Adipose tissue (tissue), 3 donors: Measurements from ENCODE around the gene PPFIA1. TPM values are rescaled to one million over a fixed set of nuclear protein-coding genes. Genes with fewer than 3 reads are reported as not detected.

Experiments
- H3K27ac ChIP-seq: one replicate; pipeline ENCODE4 v1.5.1; 2013; ENCODE audit warnings: low read depth, low read length
- WGBS, 3 donors: extraction: QIAGEN DNeasy Blood & Tissue Kit; methylation state at CpG; one replicate each; pipeline ENCODE4 v1.1.7; 2013; 5-methylcytosine and 5-hydroxymethylcytosine counted together
- polyA plus RNA-seq, 3 donors: library from polyadenylated mRNA; stranded (reverse); fragments of 200-250 nt; gene quantifications; one replicate each; pipeline ENCODE4 v1.2.3, GENCODE V29; 2013
- donor health status: healthy with polysubstance abuse.
- donor health status: Bipolar disorder and iron deficiency.
- donor health status: healthy.

Gene PPFIA1
- 10 to 100 TPM in 2 of 3 donors, 1 to 10 TPM in 1; 8.0 to 27.2 (median 25.0) TPM for polyA plus RNA-seq

DNA sequence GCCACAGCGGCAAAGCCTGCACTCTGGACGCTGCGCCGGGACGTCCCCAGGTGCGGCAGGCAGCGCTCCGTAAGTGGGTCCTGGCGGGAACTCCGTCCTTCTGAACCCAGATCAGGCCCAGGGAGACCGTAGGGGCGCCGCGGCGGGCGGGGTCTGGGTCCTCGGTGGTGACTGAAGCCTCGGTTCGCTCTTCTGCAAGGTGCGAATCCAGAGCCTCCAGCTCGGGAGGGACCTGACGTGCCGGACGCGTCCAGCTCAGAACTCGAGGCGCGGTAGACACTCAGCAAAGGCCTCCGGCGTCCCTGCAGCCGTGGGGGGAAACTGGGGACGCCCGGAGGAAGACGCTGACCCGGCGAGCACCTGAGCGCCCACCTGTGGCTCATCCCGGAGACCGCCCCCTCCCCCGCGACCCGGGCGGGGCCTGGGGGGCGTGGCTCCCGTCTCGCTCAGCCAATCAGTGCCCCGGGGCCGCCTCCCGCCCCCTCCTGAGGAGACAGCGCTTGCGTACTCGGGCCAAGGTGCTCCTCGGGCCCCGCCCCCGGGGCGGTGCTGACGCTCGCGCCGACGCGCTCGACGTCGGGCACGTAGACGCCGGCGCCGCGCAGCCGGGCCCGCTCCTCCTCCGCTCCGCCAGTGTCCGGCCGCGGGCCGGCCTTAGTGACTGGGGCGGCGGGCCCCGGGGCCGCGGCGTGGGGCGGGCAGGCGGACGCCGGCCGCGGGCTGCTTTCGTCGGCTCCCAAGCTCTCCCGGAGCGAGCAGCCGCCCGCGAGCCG is at the start of gene PPFIA1:
PPFIA1 (plus strand) TSS at position 587 of the 773 bp plus-strand sequence. CDS start 1,483 bp downstream, outside the sequence.
- 0 to 1% (median 1%) methylated on average over 46 to 99 of the region's 99 CpGs for WGBS, 3 donors

DNA sequence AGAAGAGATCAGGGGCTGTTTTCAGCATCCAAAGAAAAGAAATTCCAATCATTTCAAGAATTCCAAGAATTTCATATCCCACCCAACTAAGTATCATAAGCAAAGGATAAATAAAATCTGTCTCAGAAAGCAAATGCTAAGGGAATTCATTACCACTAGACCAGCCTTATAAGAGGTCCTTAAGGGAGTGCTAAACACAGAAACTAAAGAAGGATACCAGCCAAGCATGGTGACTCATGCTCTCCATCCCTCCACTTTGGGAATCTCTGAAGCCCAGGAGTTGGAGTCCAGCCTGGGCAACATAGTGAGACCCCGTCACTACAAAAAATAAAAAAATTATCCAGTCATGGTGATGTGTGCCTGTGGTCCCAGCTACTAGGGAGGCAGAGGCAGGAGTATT is 49.6 kb upstream of the PPFIA1 start:
- no peak overlapping the region for H3K27ac ChIP-seq
- 68 to 96% (median 79%) methylated on average over 1 of the region's 1 CpG for WGBS, 3 donors

More for the DNA sequence above, at the start of gene PPFIA1:
- no peak within 1 kb of the TSS for H3K27ac ChIP-seq

DNA sequence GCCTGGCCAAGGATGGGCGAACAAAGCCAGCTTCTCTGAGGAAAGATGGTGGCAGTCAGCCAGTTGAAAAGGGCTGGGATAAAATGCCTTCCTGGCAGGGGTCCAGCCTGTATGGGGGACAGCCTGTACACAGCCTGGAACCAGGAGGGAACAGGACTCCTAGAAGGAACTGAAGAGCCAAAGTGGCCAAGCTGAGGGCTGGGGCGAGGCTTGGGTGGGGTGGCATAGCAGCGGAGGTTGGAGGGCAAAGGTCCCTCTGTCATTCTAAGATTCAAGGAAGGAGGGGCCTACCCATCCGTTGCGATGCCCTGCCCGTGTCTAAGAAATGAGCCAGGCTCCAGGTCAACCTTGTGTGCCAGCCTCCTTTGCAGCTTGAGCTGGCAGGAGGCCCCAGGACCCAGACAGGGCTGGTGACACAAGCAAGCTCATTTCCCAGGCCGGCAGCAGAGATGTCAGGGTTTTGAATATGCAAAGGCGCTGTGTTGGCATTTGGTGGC is 44.8 kb upstream of the PPFIA1 start:
- no peak overlapping the region for H3K27ac ChIP-seq
- WGBS, 3 donors: 52 to 74% (median 67%) methylated on average over 8 of the region's 8 CpGs

DNA sequence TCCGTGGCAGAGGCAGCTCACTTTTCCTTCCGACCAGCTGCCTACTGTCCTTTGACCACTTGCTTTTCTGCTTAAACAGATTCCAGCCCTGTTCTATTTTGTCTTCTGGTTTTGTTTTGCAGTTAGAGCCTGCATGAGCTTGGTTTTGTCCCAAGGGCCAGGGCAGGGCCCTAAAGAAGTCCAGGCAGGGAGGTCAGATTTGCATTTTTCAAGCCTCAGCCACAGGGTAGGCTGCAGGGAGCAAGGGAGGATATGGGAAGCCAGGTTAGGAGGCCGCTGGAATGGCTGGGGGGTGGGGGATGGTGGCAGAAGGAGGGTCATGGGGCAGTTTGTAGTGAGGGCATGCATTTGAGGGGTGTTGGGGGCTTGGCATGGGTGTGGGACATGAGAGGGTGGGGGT is 44.3 kb upstream of the PPFIA1 start:
- no peak overlapping the region for H3K27ac ChIP-seq
- WGBS, 3 donors: 70 to 80% (median 79%) methylated on average over 3 of the region's 3 CpGs

DNA sequence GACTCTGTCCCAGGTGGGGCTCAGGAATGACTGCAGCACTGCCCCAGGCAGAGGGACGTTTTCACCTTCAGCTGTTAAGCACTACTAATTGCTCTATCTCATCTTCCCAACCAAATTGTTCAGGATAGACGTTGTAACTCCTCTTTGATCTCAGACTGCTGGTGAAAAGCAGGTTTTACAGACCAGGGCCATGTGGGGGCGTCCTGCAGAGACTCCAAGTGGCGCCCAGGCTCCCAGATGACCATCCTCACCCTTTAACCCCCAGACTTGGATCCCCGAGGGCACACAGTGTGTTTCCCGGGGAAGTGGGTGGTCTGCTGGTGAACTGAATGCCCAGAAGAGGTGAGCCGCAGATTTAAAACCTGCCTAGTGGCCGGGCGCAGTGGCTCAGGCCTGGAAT is 43.5 kb upstream of the PPFIA1 start:
- 48 to 63% (median 62%) methylated on average over 9 of the region's 9 CpGs for WGBS, 3 donors
- H3K27ac ChIP-seq: no peak overlapping the region

DNA sequence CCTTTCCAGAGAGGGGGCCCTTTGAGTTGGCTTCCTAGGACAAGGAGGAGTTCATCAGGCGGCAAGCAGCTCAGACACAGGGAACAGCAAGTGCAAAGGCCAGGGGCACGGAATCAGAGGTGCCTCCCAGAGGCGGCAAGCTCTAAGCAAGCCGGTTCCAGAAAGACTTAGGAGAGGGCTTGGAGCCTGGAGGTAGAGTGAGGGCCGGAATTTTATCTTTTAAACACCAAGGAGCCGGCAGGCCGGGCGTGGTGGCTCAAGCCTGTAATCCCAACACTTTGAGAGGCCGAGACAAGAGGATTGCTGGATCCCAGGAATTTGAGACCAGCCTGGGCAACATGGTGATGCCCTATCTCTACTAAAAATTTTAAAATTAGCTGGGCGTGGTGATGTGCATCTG is 40.8 kb upstream of the PPFIA1 start:
- 92 to 94% (median 92%) methylated on average over 10 of the region's 10 CpGs for WGBS, 3 donors
- H3K27ac ChIP-seq: no peak overlapping the region

DNA sequence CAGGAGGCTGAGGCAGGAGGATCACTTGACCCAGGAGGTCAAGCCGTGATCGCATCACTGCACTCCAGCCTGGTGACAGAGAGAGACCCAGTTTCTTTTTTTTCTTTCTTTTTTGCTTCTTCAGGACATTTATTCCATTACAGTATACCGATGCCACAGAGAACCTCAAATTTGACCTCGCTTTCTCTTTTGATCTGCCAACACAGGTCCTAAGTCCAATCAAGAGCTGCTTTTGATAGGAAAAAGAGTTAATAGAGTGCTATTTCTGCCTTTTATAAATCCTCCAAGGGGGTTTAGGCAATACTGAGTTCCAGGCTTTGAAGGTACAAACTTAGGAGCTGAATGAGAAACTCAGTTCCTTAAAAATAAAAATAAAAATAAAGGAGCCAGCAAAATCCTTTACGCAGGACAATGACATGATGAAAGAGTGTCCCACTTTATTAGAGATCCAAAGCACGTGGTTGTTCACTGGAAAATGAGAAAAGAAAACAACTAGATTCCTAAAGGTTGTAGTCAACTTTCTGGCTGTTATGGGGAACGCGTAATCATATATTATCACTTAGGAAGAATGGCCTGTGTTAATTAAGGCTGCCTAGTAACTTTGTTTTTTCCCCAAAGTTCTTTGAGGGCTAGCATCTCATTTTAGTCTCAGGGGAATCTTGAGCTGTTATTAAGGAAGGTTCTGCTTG is 40.2 kb upstream of the PPFIA1 start:
- WGBS, 3 donors: 83 to 86% (median 86%) methylated on average over 8 of the region's 8 CpGs
- H3K27ac ChIP-seq: no peak overlapping the region

DNA sequence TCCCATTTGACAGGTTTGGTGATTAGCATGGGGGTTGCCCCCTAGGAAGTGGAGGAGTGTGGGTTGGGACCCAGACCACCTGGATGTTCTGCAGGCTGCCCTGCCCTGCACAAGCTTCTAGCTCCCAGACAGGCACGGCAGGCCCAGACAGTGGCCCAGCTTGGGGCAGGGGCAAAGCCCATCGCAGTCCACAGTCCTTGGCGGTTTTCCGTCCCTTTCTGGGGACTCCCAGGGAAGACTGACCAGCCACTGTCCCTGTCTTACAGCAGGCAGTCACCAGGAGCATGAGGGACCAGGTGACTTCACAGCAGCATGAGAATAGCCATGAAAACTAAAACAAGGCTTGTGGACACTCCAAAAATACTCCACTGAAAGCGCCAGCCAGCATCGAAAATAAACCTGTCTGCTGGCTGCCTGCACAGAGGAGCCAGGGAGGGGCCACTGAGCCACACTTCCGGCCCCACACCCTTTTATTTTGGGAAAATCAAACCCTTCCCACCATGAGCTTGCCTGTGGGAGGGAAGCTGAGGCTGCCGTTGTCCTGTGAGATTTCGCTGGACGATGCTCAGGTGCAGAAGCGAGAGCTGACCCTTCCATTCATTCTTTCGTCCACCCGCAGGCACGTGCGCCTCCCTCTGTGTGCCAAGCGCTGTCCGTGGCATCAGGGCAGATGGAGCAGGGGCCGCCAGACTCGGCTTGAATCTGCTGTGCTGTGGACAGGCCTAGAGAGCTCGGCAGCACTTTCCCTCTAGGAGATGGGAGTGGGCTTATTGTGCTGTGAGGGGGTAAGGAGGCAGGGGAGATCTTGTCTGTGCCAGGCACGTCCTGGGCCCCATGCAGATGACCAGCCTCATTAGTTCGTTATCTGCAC is 39.4 kb upstream of the PPFIA1 start:
- 76 to 80% (median 79%) methylated on average over 22 of the region's 22 CpGs for WGBS, 3 donors
- no peak overlapping the region for H3K27ac ChIP-seq

DNA sequence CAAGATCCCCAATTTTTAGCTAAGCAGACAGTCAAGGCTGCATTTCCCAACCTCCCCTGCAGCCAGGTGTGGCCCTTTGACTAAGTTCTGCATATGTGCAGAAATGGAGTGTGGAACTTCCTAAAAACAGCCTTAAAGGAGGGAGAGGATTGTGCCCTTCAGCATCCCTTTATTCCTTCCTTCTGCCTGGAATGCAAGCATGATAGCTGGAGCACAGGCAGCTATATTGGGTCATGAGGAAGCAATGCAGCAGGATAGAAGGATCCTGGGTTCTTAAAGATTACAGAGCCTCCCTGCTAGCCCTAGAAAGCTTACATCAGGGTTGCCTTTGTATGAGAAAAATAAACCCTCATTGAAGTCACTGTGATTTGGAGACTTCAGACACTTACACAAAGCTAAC is 37.5 kb upstream of the PPFIA1 start:
- no peak overlapping the region for H3K27ac ChIP-seq

DNA sequence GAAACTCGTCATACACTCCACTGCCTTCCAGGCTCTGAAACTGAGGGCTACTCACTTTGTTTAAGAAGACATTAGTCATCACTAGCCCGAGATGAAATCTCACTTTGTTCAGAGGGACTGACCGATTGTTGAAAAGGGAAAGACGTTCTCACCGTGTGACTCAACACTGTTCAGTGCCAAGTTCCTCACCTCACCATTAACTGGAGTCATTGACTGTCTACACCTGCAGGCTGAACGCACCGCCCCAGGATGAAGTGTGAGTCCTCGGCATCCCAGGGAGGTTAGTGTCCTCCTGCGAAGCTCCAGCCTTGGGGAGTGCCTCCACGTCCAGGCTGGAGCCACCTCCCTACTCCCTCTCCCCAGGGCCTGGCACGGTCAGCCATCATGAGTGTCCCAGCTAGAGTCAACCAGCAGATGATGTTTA is 37.0 kb upstream of the PPFIA1 start:
- no peak overlapping the region for H3K27ac ChIP-seq
- 71 to 83% (median 77%) methylated on average over 11 of the region's 11 CpGs for WGBS, 3 donors

DNA sequence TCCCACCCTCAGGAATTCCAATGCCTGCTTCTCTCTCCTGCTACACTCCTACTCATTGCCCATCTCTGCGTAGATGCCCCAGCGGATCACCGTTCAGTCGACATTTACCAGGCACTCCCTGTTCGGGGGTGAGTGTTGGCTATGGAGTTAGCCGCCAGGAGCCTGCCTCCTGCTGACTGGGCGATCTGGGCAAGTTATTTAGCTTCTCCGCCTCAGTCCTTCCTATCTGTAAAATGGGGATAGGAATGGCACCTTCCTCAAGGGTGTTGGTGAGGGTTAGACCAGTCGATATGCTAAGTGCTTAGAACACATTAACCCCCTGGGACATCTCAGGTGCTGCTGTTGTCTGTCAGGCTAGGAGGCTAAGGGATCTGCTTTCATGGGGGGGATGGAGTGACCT is 36.5 kb upstream of the PPFIA1 start:
- 89 to 92% (median 92%) methylated on average over 9 of the region's 9 CpGs for WGBS, 3 donors
- H3K27ac ChIP-seq: no peak overlapping the region

DNA sequence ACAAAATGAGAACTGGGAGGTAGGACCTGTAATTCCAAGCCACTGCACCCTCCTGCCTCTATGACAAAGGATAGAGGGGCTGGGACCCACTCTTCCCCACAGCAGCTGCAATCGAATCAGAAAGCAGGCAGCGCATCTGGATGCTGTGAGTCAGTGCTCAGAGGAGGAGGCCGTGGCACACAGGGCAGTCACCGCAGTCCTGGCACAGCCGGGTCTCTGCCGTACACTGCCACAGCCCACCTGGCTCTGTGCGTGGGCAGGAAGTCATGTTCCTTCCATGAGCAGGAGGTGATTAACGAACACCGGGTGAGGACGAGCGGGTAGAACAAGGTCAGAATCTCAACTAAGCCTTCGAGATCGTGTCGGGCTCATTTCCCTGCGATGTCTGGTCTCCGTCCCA is 30.2 kb upstream of the PPFIA1 start:
- H3K27ac ChIP-seq: no peak overlapping the region
- WGBS, 3 donors: 62 to 69% (median 64%) methylated on average over 16 of the region's 16 CpGs

DNA sequence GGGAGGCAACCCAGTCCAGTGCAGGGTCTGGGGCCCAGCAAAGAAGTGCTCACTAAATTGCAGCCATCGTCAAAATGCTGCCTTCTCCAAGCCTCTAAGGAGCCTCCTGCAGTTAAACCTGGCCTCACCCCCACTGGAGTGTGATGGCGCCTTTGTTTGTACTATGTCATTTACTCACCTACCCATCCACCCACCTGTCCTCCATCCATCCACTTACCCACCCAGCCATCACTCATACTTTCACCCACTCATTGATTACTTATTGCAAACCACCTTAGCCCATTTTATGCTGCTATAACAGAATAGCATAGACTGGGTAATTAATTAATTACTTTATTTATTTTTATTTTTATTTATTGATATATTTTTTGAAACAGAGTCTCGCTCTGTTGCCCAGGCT is 28.8 kb upstream of the PPFIA1 start:
- WGBS, 3 donors: 85 to 86% (median 86%) methylated on average over 3 of the region's 3 CpGs
- no peak overlapping the region for H3K27ac ChIP-seq

DNA sequence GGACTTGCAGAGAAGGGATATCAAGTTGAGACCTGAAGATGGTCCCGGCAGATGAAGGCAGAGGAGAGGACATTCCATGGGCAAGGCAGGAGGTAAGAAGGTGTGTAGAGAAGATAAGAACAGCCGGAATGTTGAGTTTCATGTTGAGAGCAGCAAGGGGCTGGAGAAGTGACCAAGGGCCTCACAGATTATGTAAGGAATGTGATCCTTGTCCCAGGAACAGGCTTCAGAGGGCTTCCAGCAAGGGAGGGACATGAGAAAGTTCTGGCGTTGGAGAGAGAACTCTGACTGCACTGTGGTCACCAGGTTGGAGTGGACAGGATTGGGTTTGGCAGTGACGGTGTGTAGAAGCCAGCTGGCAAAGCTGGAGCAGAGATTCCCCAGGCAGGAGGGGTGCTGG is 27.6 kb upstream of the PPFIA1 start:
- 70 to 85% (median 83%) methylated on average over 4 of the region's 4 CpGs for WGBS, 3 donors
- H3K27ac ChIP-seq: no peak overlapping the region

DNA sequence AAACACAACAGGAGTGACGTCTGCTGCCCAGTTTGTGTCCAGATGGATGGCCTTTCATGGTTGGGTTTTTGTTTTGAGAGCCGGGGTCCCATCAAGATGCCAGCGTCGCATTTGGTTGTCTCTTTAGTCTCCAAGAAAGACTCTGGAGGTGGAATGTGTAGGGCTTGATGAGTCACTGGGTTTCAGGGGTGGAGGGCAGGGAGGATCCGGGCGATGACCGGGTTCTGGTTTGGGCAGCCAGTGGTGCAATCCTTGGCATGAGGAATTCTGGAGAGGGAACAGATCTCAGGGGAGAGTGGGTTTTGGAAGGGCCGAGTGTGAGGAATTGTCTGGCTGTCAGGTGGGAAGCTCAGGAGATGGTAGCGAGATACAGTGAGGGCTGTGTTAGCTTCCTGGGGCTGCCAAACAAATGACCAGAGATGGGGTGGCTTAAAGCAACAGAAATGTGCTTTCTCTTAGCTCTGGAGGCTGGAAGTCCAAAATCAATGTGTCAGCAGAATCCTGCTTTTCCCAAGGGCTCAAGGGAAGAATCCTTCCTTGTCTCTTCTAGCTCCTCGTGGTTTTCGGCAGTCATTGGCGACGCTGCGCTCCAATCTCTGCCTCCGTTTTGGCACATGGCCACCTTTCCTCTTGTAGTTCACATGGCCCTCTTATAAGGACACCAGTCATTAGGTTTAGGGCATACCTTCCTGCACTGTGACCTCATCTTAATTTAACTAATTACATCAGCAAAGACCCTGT is 26.4 kb upstream of the PPFIA1 start:
- WGBS, 3 donors: 78 to 87% (median 79%) methylated on average over 15 of the region's 15 CpGs
- no peak overlapping the region for H3K27ac ChIP-seq

DNA sequence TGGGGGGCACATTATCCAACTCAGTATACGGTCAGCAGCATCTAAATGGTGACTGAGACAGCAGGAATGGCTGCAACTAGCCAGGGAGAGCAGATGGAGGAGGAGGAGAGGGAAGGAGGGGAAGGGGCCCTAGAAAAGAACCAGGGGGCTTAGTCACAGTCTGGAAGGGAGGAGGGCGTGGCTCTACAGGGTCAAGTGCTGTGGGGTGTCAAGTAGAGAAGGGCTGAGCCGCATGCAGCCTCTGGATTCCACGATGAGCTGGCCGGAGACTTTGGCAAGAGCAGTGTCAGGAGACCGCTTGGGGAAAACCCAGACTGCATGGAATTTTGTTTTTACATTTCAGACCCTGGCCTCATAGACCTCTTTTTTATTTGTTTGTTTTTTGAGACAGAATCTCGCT is 25.8 kb upstream of the PPFIA1 start:
- WGBS, 3 donors: 62 to 72% (median 71%) methylated on average over 7 of the region's 7 CpGs
- no peak overlapping the region for H3K27ac ChIP-seq

DNA sequence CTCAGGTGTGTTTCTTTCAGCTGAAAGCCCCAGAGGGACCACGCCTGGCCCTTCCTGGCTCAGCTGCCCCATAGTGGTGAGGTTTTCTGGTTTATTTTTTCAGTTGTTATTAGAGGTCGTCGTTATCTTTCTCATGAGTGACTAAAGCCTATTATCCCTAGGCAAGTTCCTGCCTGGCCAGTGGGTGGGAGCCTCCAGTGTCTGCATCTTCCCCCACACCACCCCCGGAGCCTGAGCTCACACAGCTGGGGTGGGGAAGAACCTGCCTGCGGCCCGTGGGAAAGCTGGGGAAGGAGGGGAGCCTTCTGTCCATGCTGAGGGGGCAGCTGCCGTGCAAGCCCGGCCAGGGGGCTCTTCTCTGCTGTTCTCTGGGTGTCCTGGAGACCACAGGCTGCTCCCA is 24.3 kb upstream of the PPFIA1 start:
- 50 to 62% (median 58%) methylated on average over 8 of the region's 8 CpGs for WGBS, 3 donors
- no peak overlapping the region for H3K27ac ChIP-seq

DNA sequence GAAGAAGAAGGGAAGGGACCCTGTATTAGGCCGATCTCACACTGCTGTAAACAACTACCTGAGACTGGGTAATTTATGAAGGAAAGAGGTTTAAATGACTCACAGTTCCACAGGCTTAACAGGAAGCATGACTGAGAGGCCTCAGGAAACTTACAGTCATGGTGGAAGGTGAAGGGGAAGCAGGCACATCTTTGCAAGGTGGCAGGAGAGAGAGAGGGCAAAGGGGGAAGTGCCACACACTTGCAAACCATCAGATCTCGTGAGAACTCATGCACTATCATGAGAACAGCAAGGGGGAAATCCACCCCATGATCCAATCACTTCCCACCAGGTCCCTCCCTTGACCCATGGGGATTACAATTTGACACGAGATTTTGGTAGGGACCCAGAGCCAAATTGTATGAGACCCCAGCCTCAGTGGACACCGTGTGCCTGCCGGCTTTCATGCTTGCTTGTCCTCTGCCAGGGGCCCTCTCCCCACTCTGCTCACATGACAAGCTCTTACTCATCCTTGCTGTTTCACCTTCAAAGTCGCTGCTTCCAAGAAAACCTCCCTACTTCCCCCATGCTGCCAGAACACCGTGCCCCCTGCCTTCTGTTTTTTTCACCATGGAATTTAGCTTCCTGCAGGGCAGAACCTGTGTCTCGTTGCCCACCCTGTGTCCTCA is 23.3 kb upstream of the PPFIA1 start:
- WGBS, 3 donors: 59 to 66% (median 61%) methylated on average over 8 of the region's 8 CpGs
- H3K27ac ChIP-seq: no peak overlapping the region
